LoVo (cell line): ENCODE measurements around the gene ACVR1.
"Not testable (repeated sequence)": the region's sequence is repeated elsewhere in the genome, so short reads cannot be mapped to it uniquely, and the experiment has no call there.

ENCODE experiments used
- DNase-seq: peaks from one replicate; pipeline ENCODE4 v3.0.0-alpha.2; 2016; ENCODE audit warnings: low spot score

The ACVR1 gene

GRCh38 chr2:157751462-157752058, 124.6 kb downstream of the ACVR1 start:
- DNase-seq: no peak

DNA sequence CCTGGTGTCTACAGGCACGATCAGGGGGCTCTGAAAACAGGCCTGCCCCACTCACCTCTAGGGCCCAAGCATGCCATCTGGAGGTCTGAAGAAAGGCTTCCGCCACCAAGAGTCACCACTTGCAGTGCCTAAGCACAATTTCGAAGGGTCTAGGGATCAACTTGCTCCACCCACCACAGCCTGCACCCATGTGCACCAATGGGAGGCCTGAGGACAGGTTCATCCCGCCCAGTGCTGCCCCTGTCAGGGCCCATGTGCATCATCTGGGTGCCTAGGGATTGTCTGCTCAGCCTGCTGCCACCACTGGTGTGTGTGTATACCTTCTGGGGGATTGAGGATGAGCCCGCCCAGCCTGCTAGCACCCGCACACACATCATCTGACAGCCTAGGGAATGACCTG, 126.4 kb downstream of the ACVR1 start:
- DNase-seq: no peak

DNA sequence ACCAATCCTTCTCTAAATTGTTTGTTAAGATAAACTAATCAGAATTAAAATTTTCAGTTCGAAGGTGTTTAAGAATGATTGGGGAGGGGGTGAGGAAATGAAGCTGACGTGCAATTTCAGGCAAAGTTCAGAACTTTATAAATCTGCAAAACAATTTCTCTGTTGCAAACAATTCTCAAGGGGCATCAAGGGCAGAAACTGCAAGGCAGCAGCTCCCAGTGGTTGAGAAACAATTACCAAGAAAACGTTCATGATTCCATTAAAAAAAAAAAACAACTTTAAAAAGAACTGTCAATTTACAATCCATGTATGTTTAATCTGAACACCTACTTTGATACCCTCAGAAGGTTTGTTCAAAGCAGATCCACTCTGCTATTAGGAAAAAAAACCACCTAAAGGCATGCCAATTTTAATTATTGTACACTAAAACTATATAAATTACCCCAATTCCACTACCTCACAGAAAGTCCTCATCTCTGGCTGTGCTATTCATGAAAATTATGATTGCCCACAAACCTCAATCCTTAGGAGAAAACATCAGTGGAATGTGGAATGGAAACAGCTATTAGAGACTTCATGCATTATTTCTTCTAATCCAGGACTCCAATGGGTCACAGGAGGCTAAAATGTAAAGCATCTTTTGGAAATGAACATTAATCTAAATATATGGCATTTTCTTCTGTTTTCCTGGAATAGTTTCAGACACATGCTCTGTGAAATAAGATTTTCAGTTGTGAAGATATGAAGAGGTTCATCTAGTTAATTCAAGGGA, 127.6 kb downstream of the ACVR1 start:
- DNase-seq: no peak

DNA sequence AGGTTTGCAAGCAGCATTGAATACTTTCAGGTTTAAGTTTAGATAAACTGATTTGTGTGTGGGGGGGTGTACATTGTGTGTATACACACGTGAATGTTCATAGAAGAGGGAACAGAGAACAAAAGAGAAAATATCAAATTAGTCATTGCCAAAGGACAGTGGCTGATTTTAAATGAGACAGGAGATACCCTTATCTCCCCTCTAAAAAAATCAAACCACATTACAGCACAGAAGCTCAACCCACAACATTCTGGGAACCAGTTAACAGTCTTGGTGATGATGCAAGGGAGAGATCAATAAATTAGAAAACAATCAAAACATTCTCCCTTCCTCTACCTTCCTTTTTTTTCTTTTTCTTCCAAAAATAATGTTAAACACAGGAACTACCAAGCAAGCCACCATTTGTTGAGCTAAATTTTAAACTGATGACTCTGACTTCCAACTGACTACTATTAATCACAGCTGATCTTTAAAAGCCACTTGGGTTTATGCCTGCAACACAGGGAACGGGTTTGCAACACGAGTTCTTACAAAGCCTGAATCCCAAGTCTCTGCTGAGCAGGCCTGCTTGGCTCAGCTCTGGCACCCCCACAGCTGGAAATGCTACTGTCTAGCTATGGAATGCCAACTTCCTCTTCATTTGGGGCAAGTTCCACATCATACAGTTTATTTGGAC, 128.3 kb downstream of the ACVR1 start:
- no peak for DNase-seq

- DNase-seq: no peak
These were observed 128.8 kb downstream of the ACVR1 start for GRCh38 chr2:157747280-157747679.

DNA sequence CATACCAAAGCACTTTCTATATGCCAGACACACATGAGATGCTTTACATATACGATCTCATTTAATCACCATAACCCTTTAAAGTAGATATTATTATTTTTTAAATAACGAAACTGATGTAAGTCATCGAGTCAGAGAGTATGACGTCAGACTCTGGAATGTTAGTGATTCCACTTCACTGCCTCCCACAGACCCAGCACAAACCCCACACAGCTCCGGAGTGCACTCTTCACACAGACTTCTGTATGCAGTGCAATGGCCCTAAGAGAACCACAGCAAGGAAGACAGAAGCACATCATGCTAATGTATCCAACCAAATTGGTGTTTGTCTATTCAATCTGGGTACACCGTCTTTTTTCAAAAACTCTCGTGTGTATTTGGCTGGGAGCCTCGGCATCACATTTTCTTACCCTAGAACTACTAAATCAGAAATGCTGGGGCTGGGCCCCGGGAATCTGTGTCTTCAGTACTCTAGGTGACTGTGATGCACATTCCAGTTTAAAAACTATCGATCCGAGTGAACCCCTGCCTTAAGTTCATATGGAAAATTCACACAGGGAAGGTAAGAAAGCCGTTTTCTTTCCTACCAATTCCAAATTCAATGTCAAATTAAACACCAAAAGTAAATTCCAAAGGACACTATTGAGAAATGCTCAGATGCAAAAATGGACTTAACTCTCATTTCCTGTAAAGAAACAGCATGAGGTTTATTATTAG, 129.7 kb downstream of the ACVR1 start:
- no peak for DNase-seq

DNA sequence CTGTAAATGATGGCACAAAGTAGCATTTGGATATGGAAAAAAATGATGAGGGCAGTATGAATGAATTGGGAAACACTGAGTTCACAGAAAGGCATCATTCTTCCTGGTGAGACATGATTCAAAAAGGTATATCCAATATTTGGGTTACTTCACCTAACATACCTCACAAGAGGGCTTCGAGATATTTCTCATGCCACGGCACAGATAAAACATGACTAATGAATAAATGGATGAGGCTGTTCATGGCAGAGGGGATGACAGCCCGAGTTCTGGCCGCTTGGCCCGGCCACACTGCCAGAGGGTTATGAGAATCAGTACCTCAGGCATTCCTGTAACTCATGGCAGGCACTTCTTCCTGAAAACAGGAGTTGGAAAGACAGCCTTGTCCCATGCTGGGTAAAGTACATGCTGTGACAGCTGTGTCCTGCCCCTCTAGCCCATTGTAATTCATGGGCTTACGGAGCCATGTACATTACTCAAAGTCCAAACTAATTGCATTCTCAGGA, 131.5 kb downstream of the ACVR1 start:
- DNase-seq: no peak

DNA sequence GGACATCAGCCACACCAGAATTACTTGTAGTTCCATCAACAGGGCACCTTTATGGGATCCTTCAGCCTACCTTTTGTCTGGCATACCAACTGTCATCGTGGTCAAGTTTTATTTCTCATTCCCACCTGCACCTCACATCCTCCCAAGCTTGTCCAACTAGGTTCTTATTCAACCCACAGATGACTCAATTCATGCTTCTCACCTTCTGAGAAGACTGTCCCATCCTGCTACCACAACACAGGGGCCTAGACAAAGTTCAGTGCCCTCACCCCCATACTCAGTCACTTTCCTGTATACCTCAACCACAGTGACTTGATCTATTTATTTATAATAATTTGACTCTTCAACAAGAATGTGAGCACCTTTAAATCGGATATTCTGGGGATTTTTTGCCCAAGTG, 133.1 kb downstream of the ACVR1 start:
- no peak for DNase-seq

- no peak for DNase-seq
These were observed 134.2 kb downstream of the ACVR1 start for GRCh38 chr2:157741819-157742484.

- no peak for DNase-seq
These were observed 138.5 kb downstream of the ACVR1 start for GRCh38 chr2:157737656-157738055.

- no peak for DNase-seq
These were observed 140.6 kb downstream of the ACVR1 start for GRCh38 chr2:157735532-157735931.

GRCh38 chr2:157733263-157733662, 142.9 kb downstream of the ACVR1 start:
- no peak for DNase-seq

DNA sequence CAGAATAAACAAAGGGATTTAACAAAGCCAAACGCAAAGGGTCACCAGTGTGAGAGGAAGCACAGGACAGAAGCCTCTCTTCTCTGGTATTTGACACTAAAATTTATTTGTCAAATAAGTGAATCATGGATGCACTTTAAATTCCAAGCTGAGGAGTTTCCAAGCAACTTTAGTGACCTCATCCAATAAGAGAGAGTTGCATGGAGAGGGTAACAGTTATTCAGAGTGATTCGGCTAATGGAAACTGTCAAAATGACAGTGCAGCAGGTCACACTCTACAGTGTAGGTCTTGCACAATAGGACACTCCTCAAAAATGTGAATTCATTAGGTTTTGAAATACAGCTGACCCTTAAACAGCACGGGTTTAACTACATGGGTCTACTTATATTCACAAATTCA, 143.5 kb downstream of the ACVR1 start:
- DNase-seq: no peak

DNA sequence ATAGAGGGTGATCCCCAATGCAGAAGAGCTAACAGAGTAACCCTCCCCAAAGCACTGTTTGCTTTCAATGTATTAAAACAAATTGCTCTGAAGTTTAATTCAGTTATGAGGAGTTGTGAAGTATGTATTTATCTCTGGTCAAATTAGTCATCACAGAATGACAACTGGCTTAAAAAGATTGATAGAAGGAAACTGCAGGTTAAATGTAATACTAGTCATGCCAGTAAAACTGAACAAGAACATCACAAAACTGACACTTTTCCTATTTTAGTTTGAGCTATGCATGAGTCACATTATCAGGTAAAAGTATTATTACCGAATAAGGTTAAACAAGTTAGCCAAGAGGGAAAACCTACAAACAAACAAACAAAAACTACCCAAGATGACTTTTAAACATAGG, 148.4 kb downstream of the ACVR1 start:
- no peak for DNase-seq

DNA sequence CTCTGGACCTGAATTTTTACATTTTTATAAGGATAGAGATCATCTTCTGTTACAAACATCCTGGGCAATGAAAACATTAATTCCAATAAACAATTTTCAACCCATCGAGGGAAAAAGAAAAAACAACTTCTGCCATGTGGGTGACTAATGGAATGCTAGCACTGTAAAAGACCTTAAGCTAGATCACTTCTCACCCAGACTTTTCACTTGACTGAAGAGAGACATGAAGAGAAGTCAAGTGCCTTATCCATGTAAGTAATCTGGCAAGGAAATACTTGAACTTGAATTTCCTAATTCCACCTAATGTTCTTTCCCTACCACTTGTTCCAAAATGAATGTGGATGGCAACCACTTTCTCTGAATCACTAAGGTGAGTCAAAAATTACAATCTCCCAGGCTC, 149.2 kb downstream of the ACVR1 start:
- no peak for DNase-seq

GRCh38 chr2:157725846-157726245, 150.3 kb downstream of the ACVR1 start:
- DNase-seq: no peak

GRCh38 chr2:157722580-157723234, 153.4 kb downstream of the ACVR1 start:
- no peak for DNase-seq

DNA sequence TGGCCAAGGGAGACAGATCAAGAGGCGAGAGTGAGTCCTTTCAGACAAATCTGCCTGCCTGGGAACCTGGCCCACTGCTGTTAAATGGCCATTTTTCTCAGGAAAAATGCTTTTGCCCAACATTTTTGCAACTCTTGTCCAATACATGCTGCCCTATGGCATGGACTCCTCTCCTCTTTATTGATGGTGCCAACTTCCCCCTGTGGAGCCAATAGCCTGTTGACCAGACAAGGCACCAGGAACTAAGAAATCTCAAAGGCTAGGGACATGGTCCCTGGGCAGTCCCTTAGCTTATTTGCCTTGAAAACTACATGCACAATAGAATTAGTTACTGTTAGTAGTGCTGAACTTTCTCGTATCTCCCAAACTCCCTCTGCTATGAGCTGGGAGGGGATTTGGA, 155.6 kb downstream of the ACVR1 start:
- DNase-seq: no peak

- not testable (repeated sequence) for DNase-seq
These were observed 171.5 kb downstream of the ACVR1 start for GRCh38 chr2:157704653-157705052.

DNA sequence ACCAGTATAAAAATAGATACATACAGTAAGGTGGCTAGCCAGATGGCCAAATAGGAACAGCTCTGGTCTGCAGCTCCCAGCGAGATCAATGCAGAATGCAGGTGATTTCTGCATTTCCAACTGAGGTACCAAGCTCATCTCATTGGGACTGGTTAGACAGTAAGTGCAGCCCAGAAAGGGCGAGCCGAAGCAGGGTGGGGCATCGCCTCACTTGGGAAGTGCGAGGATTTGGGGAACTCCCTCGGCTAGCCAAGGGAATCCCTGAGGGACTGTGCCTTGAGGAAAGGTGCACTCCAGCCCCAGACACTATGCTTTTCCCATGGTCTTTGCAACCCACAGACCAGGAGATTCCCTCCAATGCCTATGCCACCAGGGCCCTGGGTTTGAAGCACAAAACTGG, 172.0 kb downstream of the ACVR1 start:
- not testable (repeated sequence) for DNase-seq

DNA sequence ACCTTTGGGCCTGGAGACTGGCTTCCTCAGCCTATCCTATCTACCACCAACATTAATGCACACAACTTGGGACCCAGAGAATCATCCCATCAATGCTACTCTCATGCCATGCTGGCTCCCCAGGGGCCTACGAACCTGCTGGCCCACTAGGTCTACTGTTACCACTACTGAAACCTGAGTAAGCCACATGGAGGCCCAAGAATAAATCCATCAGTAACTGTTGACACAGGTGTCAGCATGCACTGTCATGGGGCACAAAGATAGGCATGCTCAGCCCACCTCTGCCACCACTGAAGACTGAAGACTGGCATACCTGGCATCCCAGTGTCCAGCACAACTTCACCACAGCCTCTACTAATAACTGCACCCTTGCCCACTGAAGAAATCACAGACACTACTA, 176.3 kb downstream of the ACVR1 start:
- DNase-seq: no peak
